Measurements from ENCODE around the gene CDK4.

CDK4 gene

DNA sequence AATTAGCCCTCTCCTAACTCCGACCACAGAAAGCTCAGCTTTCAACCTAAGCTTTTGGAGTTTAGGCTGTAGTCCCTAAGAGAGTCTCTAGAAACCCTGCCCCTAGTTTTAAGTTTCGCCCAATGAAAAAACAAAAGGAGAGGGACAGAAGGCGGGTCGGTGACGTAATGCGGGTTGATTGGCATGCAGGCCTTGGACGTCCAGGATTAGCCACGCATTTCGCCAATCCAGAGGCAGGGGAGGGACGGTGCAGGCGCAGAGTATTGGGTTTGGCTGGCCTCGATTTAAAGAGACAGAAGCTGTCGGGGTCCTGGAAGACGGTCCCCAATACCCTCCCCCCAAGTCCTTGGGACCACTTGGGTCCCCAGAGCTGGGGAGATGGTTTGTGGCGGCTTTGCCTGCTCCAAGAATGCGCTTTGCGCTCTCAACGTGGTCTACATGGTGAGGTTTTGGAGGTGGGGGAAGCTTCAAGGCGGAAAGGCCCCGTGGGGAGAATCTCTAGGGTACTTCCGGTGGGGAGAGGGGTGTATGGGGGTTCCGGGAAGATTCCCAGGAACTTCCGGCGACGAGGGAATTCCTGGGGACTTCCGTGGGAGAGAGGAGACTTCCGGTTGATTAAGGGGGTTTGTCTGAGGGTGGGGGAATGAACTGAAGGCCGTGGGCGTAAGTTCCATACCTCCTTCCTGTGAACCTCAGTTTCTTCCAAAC is 7.2 kb downstream of the CDK4 start, which contains the start of gene TSPAN31:
TSS of gene TSPAN31 (plus strand) at position 263 of the 708 bp plus-strand sequence. CDS start at position 379, 116 bp downstream.
- Histone ChIP-seq H2AFZ (peak within 1 kb of the TSS; percentile 86), H3K9ac (peak within 1 kb of the TSS; percentile 94), H3K4me1 (peaks cover 9% of the 10 kb centered on the region), H3K27ac (peak within 1 kb of the TSS; percentile 96), H3K4me2 (ENCODE audit: low read length) (peak within 1 kb of the TSS; percentile 94), H3K27me3 (ENCODE audit: control insufficient read depth, insufficient read depth, low read length) (no peaks in the 10 kb centered on the region), H3K9me3 (ENCODE audit: control insufficient read depth, low read length) (no peaks in the 10 kb centered on the region), H3K36me3 (ENCODE audit: control insufficient read depth, insufficient read depth, low read length) (no peaks in the 10 kb centered on the region), H3K4me3 (ENCODE audit: low read depth, low read length) (peak within 1 kb of the TSS; percentile 97), H3K79me2 (no peaks in the 10 kb centered on the region)
- TF ChIP-seq, protein P1, sequence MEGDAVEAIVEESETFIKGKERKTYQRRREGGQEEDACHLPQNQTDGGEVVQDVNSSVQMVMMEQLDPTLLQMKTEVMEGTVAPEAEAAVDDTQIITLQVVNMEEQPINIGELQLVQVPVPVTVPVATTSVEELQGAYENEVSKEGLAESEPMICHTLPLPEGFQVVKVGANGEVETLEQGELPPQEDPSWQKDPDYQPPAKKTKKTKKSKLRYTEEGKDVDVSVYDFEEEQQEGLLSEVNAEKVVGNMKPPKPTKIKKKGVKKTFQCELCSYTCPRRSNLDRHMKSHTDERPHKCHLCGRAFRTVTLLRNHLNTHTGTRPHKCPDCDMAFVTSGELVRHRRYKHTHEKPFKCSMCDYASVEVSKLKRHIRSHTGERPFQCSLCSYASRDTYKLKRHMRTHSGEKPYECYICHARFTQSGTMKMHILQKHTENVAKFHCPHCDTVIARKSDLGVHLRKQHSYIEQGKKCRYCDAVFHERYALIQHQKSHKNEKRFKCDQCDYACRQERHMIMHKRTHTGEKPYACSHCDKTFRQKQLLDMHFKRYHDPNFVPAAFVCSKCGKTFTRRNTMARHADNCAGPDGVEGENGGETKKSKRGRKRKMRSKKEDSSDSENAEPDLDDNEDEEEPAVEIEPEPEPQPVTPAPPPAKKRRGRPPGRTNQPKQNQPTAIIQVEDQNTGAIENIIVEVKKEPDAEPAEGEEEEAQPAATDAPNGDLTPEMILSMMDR (IDR thresholded peaks at IDR 0.05), result peak; percentile 10

DNA sequence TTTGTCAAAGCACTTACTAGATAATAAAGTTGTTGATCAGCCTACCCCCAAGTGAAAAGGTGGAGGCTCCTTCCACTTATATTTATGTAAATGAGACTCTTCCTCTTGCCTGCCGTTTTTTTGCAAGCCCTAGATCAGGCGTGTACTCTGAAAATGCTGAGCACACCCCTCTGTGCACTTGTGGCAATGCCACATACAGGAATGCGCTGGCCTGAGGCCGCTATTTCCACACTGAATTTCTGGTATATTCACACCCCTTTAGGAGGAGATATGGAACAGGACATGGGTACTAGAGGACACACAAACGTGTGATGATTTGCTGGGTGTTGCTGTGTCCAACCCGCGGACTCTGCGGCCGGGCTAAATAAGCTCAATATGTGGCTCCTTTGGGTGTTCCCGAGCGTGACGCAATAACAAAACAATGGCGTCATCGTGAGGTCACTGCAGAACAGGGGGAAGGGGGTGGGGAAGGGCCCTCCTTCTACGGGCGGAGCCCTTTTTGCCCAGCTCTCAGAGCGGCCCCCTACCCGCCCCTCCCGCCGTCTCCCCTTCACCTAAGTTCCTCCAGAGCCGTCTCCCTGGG is 7.8 kb downstream of the CDK4 start:
- Histone ChIP-seq H3K36me3 (ENCODE audit: control insufficient read depth, insufficient read depth, low read length) (no peaks in the 10 kb centered on the region), H2AFZ (peak overlapping the region; percentile 86), H3K9me3 (ENCODE audit: control insufficient read depth, low read length) (no peaks in the 10 kb centered on the region), H3K27ac (peak overlapping the region; percentile 96), H3K4me3 (ENCODE audit: low read depth, low read length) (peak overlapping the region; percentile 97), H3K9ac (no peak overlapping the region), H3K27me3 (ENCODE audit: control insufficient read depth, insufficient read depth, low read length) (no peaks in the 10 kb centered on the region), H3K4me1 (peaks cover 9% of the 10 kb centered on the region), H3K79me2 (no peaks in the 10 kb centered on the region), H3K4me2 (ENCODE audit: low read length) (peak overlapping the region; percentile 53)
- TF ChIP-seq, protein P1 (IDR thresholded peaks at IDR 0.05), result no peak

DNA sequence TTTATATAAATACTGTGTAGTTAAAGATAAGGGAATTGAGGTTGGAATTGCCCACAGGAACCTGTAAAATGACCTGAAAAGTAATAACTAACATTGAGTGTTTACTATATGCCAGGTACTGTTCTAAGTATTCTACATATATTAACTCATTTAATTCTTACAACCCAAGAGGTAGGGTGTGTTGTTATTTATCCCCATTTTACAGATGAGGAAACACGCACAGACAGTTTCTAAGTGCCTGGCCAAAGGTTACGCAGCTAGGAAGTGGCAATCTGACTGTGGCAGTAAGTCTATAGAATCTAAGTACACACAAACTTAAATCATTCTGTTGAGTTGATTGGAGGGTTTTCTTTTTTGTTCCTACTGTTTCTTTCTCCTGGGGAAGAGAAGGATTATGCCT is 8.3 kb downstream of the CDK4 start:
- Histone ChIP-seq H3K79me2 (no peaks in the 10 kb centered on the region), H3K9ac (no peak overlapping the region), H3K27ac (no peak overlapping the region), H3K4me1 (peaks cover 9% of the 10 kb centered on the region), H3K4me2 (ENCODE audit: low read length) (no peak overlapping the region), H3K27me3 (ENCODE audit: control insufficient read depth, insufficient read depth, low read length) (no peaks in the 10 kb centered on the region), H2AFZ (peak overlapping the region; percentile 86), H3K4me3 (ENCODE audit: low read depth, low read length) (no peak overlapping the region), H3K9me3 (ENCODE audit: control insufficient read depth, low read length) (no peaks in the 10 kb centered on the region), H3K36me3 (ENCODE audit: control insufficient read depth, insufficient read depth, low read length) (no peaks in the 10 kb centered on the region)
- TF ChIP-seq, protein P1 (IDR thresholded peaks at IDR 0.05), result no peak

DNA sequence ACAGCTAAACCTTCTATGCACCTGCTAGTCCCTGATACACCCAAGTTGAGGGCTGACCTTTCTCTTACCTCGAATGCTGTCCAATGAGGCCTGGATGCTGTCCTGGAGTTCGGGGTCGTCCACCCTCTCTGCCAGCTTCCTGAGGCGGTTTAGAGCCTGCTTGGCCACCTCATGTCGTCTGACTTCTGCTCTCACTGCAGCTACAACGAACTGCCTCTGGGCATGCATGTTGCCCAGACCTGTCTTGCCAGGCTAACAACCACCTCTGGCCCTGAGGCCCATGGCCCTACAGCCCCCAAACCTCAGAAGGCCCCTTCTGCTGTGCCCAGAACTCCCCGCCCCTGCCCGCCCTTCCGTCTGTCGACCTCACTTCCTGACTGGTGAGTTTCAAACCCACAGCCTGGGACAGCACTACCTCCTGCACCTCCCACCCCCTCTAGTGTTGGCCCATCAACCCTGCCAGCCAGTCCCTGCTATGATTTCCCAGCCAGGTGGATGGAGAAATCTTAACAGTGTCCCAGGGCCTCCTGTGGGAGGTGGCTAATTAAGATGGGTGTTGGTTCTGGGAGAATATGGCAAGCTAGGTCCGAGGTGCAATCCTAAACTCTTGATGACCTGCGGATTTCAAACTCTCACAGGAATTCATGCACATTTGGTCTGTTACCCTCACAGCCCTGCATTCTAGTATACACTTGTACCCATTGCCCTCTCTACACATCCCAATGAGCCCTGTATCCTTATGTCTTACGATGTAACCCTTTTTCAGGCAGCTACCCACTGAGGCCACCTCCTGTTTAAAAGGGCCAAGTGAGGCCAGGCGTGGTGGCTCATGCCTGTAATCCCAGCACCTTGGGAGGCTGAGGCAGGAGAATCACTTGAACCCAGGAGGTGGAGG is 10.0 kb downstream of the CDK4 start:
- H2AFZ ChIP-seq, result no peak overlapping the region
- H3K27ac ChIP-seq, result peak overlapping the region; percentile 17
- TF ChIP-seq, protein P1 (IDR thresholded peaks at IDR 0.05), result no peak
- H3K4me3 ChIP-seq (ENCODE audit: low read depth, low read length), result no peak overlapping the region
- H3K9ac ChIP-seq, result no peak overlapping the region
- H3K4me1 ChIP-seq, result peaks cover 13% of the 10 kb centered on the region
- no peaks in the 10 kb centered on the region for H3K36me3 ChIP-seq (ENCODE audit: control insufficient read depth, insufficient read depth, low read length)
- H3K4me2 ChIP-seq (ENCODE audit: low read length), result no peak overlapping the region
- no peaks in the 10 kb centered on the region for H3K79me2 ChIP-seq
- H3K9me3 ChIP-seq (ENCODE audit: control insufficient read depth, low read length), result no peaks in the 10 kb centered on the region
- no peaks in the 10 kb centered on the region for H3K27me3 ChIP-seq (ENCODE audit: control insufficient read depth, insufficient read depth, low read length)
